Measurements from ENCODE around the gene LDOC1.
"Not testable (repeated sequence)": the region's sequence is repeated elsewhere in the genome, so short reads cannot be mapped to it uniquely, and the experiment has no call there.

GRCh38 chrX:141188573-141188972 lies 11.6 kb upstream of the LDOC1 start:
- TF ChIP-seq ZNF274 (IDR thresholded peaks at IDR 0.05; ENCODE audit: low read depth, low read length); YY1 (IDR thresholded peaks at IDR 0.05; ENCODE audit: insufficient read depth, insufficient read length): not testable (repeated sequence)

Data from NT2/D1 (cell line).